GM19328 (cell line): Measurements from ENCODE around the gene PDK2.
A peak's percentile ranks its signal among the peaks of the same experiment; 100 is the strongest.

ENCODE experiments used
- ATAC-seq: cut with Tn5 transposase; IDR thresholded peaks from one replicate; pipeline ENCODE4 v1.9.1; 2021; ENCODE audit warnings: mild to moderate bottlenecking, moderate library complexity; ENCODE audit not compliant: unreplicated experiment

The PDK2 gene

GRCh38 chr17:50094753-50095619 is at the start of gene PDK2:
TSS of gene PDK2 (plus strand) at chr17:50095351. CDS start at chr17:50095436, 85 bp downstream.
- ATAC-seq: peak; percentile 92

GRCh38 chr17:50046179-50046578 is 49.0 kb upstream of the PDK2 start:
- ATAC-seq: no peak

- ATAC-seq: no peak
Measured at GRCh38 chr17:50046667-50047066, 48.5 kb upstream of the PDK2 start.

- ATAC-seq: no peak
Measured at GRCh38 chr17:50047083-50047482, 48.1 kb upstream of the PDK2 start.

- no peak for ATAC-seq
Measured at GRCh38 chr17:50047488-50048126, 47.5 kb upstream of the PDK2 start.

- ATAC-seq: no peak
Measured at GRCh38 chr17:50048146-50048720, 46.9 kb upstream of the PDK2 start.

GRCh38 chr17:50048988-50049387 is 46.2 kb upstream of the PDK2 start:
- ATAC-seq: no peak

- ATAC-seq: no peak
Measured at GRCh38 chr17:50049636-50050035, 45.5 kb upstream of the PDK2 start.

GRCh38 chr17:50050431-50051032 is 44.6 kb upstream of the PDK2 start:
- no peak for ATAC-seq

- ATAC-seq: no peak
Measured at GRCh38 chr17:50051082-50051576, 44.0 kb upstream of the PDK2 start.

- ATAC-seq: no peak
Measured at GRCh38 chr17:50051606-50052005, 43.5 kb upstream of the PDK2 start.

- ATAC-seq: no peak
Measured at GRCh38 chr17:50052241-50052796, 42.8 kb upstream of the PDK2 start.

GRCh38 chr17:50052822-50053653 is 42.1 kb upstream of the PDK2 start:
- no peak for ATAC-seq

- ATAC-seq: no peak
Measured at GRCh38 chr17:50053654-50053960, 41.5 kb upstream of the PDK2 start.

- no peak for ATAC-seq
Measured at GRCh38 chr17:50055055-50055425, 40.1 kb upstream of the PDK2 start.

GRCh38 chr17:50055426-50056216 is 39.5 kb upstream of the PDK2 start, which contains the start of gene ITGA3:
TSS of gene ITGA3 (plus strand) at chr17:50056110. CDS start at chr17:50056440, 330 bp downstream.
- ATAC-seq: no peak

- ATAC-seq: no peak
Measured at GRCh38 chr17:50056217-50056960, 38.8 kb upstream of the PDK2 start.

- no peak for ATAC-seq
Measured at GRCh38 chr17:50056961-50057330, 38.2 kb upstream of the PDK2 start.

- ATAC-seq: no peak
Measured at GRCh38 chr17:50057521-50057991, 37.6 kb upstream of the PDK2 start.
